Common myeloid progenitor, CD34-positive (primary cell): Measurements from ENCODE around the gene PCGF1.

ENCODE experiments used
- CTCF ChIA-PET: fragments of 350-600 bp; sonication (Branson Sonifier 250); formaldehyde crosslinking; loops from one replicate; lab custom pipeline; 2021; ENCODE audit warnings: antibody characterized with exemption; lab: Charles Lee
- POLR2A ChIA-PET: fragments of 350-600 bp; sonication (Branson Sonifier 250); formaldehyde crosslinking; loops from one replicate; lab custom pipeline; 2021; ENCODE audit warnings: antibody characterized with exemption; lab: Charles Lee
- DNase-seq, 3 donors: peaks; one replicate each; pipeline versions ENCODE4 v3.0.0 to v3.0.0-alpha.2; 2013
- H3K27ac ChIP-seq, 2 experiments: 1 replicate in 1 of 2; 2 replicates in 1 of 2; pipeline ENCODE4 v1.7.0; 2013; ENCODE audit warnings: inconsistent platforms in 2 of 2, low read length in 2 of 2, mild to moderate bottlenecking in 2 of 2, low read depth in 1 of 2, moderate library complexity in 1 of 2; ENCODE audit not compliant: severe bottlenecking in 2 of 2, insufficient read depth in 1 of 2, poor library complexity in 1 of 2
- H3K27me3 ChIP-seq, 5 experiments: replicated peaks in 2 of 5; 1 replicate in 3 of 5; 2 replicates in 2 of 5; pipeline versions ENCODE4 v1.6.1 to v1.7.0; 2013; ENCODE audit warnings: low read length in 4 of 5, mild to moderate bottlenecking in 2 of 5, moderate library complexity in 2 of 5, inconsistent platforms in 1 of 5; ENCODE audit not compliant: insufficient read depth in 5 of 5, control insufficient read depth in 4 of 5
- H3K36me3 ChIP-seq, 4 experiments: 1 replicate in 2 of 4; 2 replicates in 2 of 4; pipeline versions ENCODE4 v1.6.1 to v1.7.0; 2013; ENCODE audit warnings: low read length in 3 of 4, control low read depth in 1 of 4, mild to moderate bottlenecking in 1 of 4; ENCODE audit not compliant: control insufficient read depth in 4 of 4, insufficient read depth in 4 of 4
- H3K4me1 ChIP-seq, 4 experiments: 1 replicate in 3 of 4; 2 replicates in 1 of 4; pipeline versions ENCODE4 v1.6.1 to v1.7.1; 2013; ENCODE audit warnings: low read length in 3 of 4, mild to moderate bottlenecking in 3 of 4, control low read depth in 1 of 4, inconsistent platforms in 1 of 4, moderate library complexity in 1 of 4; ENCODE audit not compliant: control insufficient read depth in 4 of 4, insufficient read depth in 4 of 4; ENCODE audit errors: control extremely low read depth in 1 of 4
- H3K4me3 ChIP-seq, 7 experiments: 1 replicate in 4 of 7; 2 replicates in 3 of 7; pipeline versions ENCODE4 v1.5.1 to v1.7.0; 2013; ENCODE audit warnings: mild to moderate bottlenecking in 7 of 7, low read length in 6 of 7, moderate library complexity in 6 of 7, inconsistent platforms in 2 of 7, low read depth in 2 of 7, control low read depth in 1 of 7; ENCODE audit not compliant: insufficient read depth in 4 of 7, control insufficient read depth in 1 of 7; ENCODE audit errors: extremely low read depth in 1 of 7
- H3K9me3 ChIP-seq, 5 experiments: 1 replicate in 4 of 5; 2 replicates in 1 of 5; pipeline versions ENCODE4 v1.6.1 to v1.7.1; 2013; ENCODE audit warnings: low read length in 4 of 5, mild to moderate bottlenecking in 2 of 5, inconsistent platforms in 1 of 5, low read depth in 1 of 5, moderate library complexity in 1 of 5; ENCODE audit not compliant: control insufficient read depth in 4 of 5, insufficient read depth in 2 of 5; ENCODE audit errors: control extremely low read depth in 1 of 5
- WGBS: methylation state at CpG from one replicate; pipeline ENCODE4 v1.1.5; 2013; ENCODE audit not compliant: insufficient coverage; 5-methylcytosine and 5-hydroxymethylcytosine counted together

Gene PCGF1

GRCh38 chr2:74516650-74517049 lies 9.2 kb upstream of the PCGF1 start:
- Histone ChIP-seq H3K4me3 (peak overlapping the region in 3 of 7 experiments; percentile 47 to 64 (median 62)), H3K9me3 (peaks cover 0 to 6% (median 0%) of the 10 kb centered on the region in 5 experiments), H3K27ac (no peak overlapping the region), H3K27me3 (peaks cover 13 to 92% (median 51%) of the 10 kb centered on the region in 5 experiments), H3K4me1 (peaks cover 0 to 38% (median 30%) of the 10 kb centered on the region in 4 experiments), H3K36me3 (no peaks in the 10 kb centered on the region)
- WGBS = 76% methylated on average over 13 of the region's 13 CpGs
- DNase-seq = no peak
- POLR2A ChIA-PET = interaction anchor here (0.9 to 1.1 kb wide), 2 partner anchors 10 to 12 kb away, joined by 3 read pairs; partner anchors contain the start of genes AUP1 and DQX1
- CTCF ChIA-PET = interaction anchor here (1.5 to 9.0 kb wide), 5 partner anchors 8 to 71 kb away, joined by 4 to 53 read pairs (median 14); partner anchors contain the start of genes AUP1, HTRA2 and PCGF1

GRCh38 chr2:74515981-74516633 lies 8.6 kb upstream of the PCGF1 start:
- H3K27ac ChIP-seq = no peak overlapping the region
- ChIA-PET POLR2A (interaction anchor here (0.9 to 1.1 kb wide), 2 partner anchors 10 to 13 kb away, joined by 3 read pairs; partner anchors contain the start of genes AUP1 and DQX1), CTCF (interaction anchor here (1.7 to 9.0 kb wide), 5 partner anchors 7 to 72 kb away, joined by 6 to 53 read pairs (median 14); partner anchors contain the start of genes AUP1, HTRA2 and PCGF1)
- H3K4me3 ChIP-seq = peak overlapping the region in 6 of 7 experiments; percentile 26 to 64 (median 52)
- peaks cover 13 to 95% (median 56%) of the 10 kb centered on the region in 5 experiments for H3K27me3 ChIP-seq
- DNase-seq = peak in 2 of 3 donors; percentile 70 to 73
- 3% methylated on average over 63 of the region's 72 CpGs for WGBS
- H3K36me3 ChIP-seq = no peaks in the 10 kb centered on the region
- peaks cover 0 to 38% (median 30%) of the 10 kb centered on the region in 4 experiments for H3K4me1 ChIP-seq
- peaks cover 0 to 6% (median 0%) of the 10 kb centered on the region in 5 experiments for H3K9me3 ChIP-seq

- POLR2A ChIA-PET = interaction anchor here (1.1 kb wide), 1 partner anchor 11 kb away, joined by 3 read pairs; the partner anchor contains the start of gene DQX1
- H3K36me3 ChIP-seq = no peaks in the 10 kb centered on the region
- H3K4me3 ChIP-seq = peak overlapping the region in 5 of 7 experiments; percentile 39 to 64 (median 56)
- CTCF ChIA-PET = interaction anchor here (1.1 to 9.0 kb wide), 7 partner anchors 7 to 73 kb away, joined by 3 to 53 read pairs (median 7); partner anchors contain the start of genes AUP1, CCDC142, HTRA2 and PCGF1
- peaks cover 0 to 38% (median 30%) of the 10 kb centered on the region in 4 experiments for H3K4me1 ChIP-seq
- H3K9me3 ChIP-seq = peaks cover 0 to 6% (median 0%) of the 10 kb centered on the region in 5 experiments
- WGBS = 3% methylated on average over 51 of the region's 60 CpGs
- no peak overlapping the region for H3K27ac ChIP-seq
- no peak for DNase-seq
- H3K27me3 ChIP-seq = peaks cover 15 to 99% (median 57%) of the 10 kb centered on the region in 5 experiments
Observed at GRCh38 chr2:74515271-74515980, 7.9 kb upstream of the PCGF1 start.

- H3K36me3 ChIP-seq = no peaks in the 10 kb centered on the region
- H3K27ac ChIP-seq = no peak within 1 kb of the TSS
- under 1% methylated on average over 58 of the region's 82 CpGs for WGBS
- peak in 2 of 3 donors; percentile 40 to 42 for DNase-seq
- peak within 1 kb of the TSS in 4 of 7 experiments; percentile 22 to 56 (median 52) for H3K4me3 ChIP-seq
- ChIA-PET CTCF (interaction anchor here (1.1 to 9.0 kb wide), 6 partner anchors 9 to 73 kb away, joined by 3 to 53 read pairs (median 7); partner anchors contain the start of genes AUP1, CCDC142, HTRA2 and TTC31), POLR2A (interaction anchor here (1.1 kb wide), 1 partner anchor 15 kb away, joined by 3 read pairs; the partner anchor contains the start of genes AUP1 and HTRA2)
- peaks cover 0 to 6% (median 0%) of the 10 kb centered on the region in 5 experiments for H3K9me3 ChIP-seq
- peaks cover 16 to 99% (median 55%) of the 10 kb centered on the region in 5 experiments for H3K27me3 ChIP-seq
- peaks cover 0 to 38% (median 30%) of the 10 kb centered on the region in 4 experiments for H3K4me1 ChIP-seq
Observed at GRCh38 chr2:74514368-74515270, 7.1 kb upstream of the PCGF1 start, which contains the start of gene TLX2. Gene TLX2 (plus strand): TSS chr2:74514450. CDS start chr2:74514807, 357 bp downstream.

- Histone ChIP-seq H3K27me3 (peaks cover 15 to 91% (median 54%) of the 10 kb centered on the region in 5 experiments), H3K4me3 (no peak overlapping the region), H3K36me3 (no peaks in the 10 kb centered on the region), H3K9me3 (peaks cover 0 to 6% (median 0%) of the 10 kb centered on the region in 5 experiments), H3K27ac (no peak overlapping the region), H3K4me1 (peaks cover 0 to 38% (median 30%) of the 10 kb centered on the region in 4 experiments)
- CTCF ChIA-PET = interaction anchor here (1.4 to 3.5 kb wide), 4 partner anchors 10 to 74 kb away, joined by 4 to 14 read pairs (median 6); partner anchors contain the start of genes CCDC142 and TTC31
- DNase-seq = peak in 2 of 3 donors; percentile 36
- POLR2A ChIA-PET = interaction anchor here (1.1 kb wide), 1 partner anchor 16 kb away, joined by 3 read pairs; the partner anchor contains the start of genes AUP1 and HTRA2
- WGBS = 4% methylated on average over 50 of the region's 52 CpGs
Observed at GRCh38 chr2:74513605-74514367, 6.3 kb upstream of the PCGF1 start.
